ENCODE data around the gene DYNLT4. TPM values are rescaled to one million over a fixed set of nuclear protein-coding genes. Genes with fewer than 3 reads are reported as not detected.
A peak's percentile ranks its signal among the peaks of the same experiment; 100 is the strongest.

The DYNLT4 gene
- total and polyA plus RNA-seq, 2 of the 13 experiments (the other 11 are each of a cell fraction or from before 2014, with no cell fraction given), result 0.77 TPM; not detected in 1

DNA sequence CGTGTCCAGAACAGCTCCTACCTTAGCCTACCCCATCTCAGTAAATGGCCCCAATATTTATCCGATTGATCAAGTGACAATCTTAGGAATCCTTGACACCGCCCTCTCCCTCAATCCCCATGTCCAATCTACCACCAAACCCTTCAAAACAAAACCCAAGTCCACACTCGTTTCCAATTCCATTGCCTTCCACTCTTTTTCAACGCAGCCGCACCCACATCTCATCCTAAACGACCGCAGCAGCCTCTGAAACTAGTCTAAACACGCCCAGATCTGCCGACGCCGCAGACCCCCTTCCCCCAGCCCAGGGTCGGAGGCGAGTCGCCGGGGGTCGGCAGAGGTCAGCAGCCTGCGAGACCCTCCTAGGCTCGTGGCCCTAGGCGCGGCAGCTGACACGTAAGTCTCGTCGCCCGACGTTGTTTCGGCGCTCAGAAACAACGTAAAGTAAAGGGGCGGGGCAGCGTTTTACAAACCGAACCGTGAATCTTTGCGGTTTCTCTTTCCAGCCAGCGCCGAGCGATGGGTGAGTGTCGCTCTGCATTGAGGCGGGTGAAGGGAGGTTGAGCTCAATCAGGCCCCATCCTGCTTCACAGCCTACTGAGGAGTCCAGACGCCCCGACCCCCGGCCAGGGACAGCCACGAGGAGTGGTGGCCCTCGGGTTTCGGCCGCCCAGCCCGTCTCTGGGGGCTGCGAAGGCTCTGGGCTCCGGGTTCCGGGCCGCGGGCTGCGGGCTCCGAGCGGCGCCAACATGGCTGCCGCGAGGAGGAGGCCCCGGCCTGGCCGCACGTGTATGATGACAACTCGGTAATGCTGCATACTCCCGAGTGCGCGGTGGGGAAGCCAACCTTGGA is 31.8 kb downstream of the DYNLT4 start, which contains the start of gene RPS8 (continued):
- 0 out of 4 replicates have a peak, but pooled peaks of 1 of the 2 experiments have one; percentile 11 for TF ChIP-seq EP300 (IDR thresholded peaks at IDR 0.05; ENCODE audit: low read depth in 2 of 2, low read length in 2 of 2)
- 0 out of 2 replicates have a peak, but pooled peaks have one; percentile 31 for TF ChIP-seq EP300 (CRISPR knock-in tag; IDR thresholded peaks at IDR 0.05; ENCODE audit: borderline replicate concordance)
- TF ChIP-seq, protein P1, sequence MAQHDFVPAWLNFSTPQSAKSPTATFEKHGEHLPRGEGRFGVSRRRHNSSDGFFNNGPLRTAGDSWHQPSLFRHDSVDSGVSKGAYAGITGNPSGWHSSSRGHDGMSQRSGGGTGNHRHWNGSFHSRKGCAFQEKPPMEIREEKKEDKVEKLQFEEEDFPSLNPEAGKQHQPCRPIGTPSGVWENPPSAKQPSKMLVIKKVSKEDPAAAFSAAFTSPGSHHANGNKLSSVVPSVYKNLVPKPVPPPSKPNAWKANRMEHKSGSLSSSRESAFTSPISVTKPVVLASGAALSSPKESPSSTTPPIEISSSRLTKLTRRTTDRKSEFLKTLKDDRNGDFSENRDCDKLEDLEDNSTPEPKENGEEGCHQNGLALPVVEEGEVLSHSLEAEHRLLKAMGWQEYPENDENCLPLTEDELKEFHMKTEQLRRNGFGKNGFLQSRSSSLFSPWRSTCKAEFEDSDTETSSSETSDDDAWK (CRISPR knock-in tag; IDR thresholded peaks at IDR 0.05), result no peak
- no peak; the same call in 1 of the 2 replicates for TF ChIP-seq ZNF441 (CRISPR knock-in tag; IDR thresholded peaks at IDR 0.05; ENCODE audit: borderline replicate concordance)
- TF ChIP-seq MZF1 (CRISPR knock-in tag; IDR thresholded peaks at IDR 0.05; ENCODE audit: borderline replicate concordance), result peak; percentile 90; the same call in 1 of the 2 replicates
- TF ChIP-seq NR2F6 (IDR thresholded peaks at IDR 0.05), result peak; percentile 87
- peak; percentile 89 for TF ChIP-seq NR2F6 (CRISPR knock-in tag; IDR thresholded peaks at IDR 0.05)
- TF ChIP-seq JUND (CRISPR knock-in tag; IDR thresholded peaks at IDR 0.05), result peak; percentile 15; the same call in 1 of the 2 replicates
- TF ChIP-seq ZMAT5 (CRISPR knock-in tag; IDR thresholded peaks at IDR 0.05; ENCODE audit: borderline replicate concordance, low read depth), result no peak
- no peak for TF ChIP-seq IKZF4 (CRISPR knock-in tag; IDR thresholded peaks at IDR 0.05; ENCODE audit: borderline replicate concordance, low read depth, not compliant biosample characterization)
- TF ChIP-seq, protein P2, sequence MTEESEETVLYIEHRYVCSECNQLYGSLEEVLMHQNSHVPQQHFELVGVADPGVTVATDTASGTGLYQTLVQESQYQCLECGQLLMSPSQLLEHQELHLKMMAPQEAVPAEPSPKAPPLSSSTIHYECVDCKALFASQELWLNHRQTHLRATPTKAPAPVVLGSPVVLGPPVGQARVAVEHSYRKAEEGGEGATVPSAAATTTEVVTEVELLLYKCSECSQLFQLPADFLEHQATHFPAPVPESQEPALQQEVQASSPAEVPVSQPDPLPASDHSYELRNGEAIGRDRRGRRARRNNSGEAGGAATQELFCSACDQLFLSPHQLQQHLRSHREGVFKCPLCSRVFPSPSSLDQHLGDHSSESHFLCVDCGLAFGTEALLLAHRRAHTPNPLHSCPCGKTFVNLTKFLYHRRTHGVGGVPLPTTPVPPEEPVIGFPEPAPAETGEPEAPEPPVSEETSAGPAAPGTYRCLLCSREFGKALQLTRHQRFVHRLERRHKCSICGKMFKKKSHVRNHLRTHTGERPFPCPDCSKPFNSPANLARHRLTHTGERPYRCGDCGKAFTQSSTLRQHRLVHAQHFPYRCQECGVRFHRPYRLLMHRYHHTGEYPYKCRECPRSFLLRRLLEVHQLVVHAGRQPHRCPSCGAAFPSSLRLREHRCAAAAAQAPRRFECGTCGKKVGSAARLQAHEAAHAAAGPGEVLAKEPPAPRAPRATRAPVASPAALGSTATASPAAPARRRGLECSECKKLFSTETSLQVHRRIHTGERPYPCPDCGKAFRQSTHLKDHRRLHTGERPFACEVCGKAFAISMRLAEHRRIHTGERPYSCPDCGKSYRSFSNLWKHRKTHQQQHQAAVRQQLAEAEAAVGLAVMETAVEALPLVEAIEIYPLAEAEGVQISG (CRISPR knock-in tag; IDR thresholded peaks at IDR 0.05), result peak; percentile 92
- TF ChIP-seq, protein P3, sequence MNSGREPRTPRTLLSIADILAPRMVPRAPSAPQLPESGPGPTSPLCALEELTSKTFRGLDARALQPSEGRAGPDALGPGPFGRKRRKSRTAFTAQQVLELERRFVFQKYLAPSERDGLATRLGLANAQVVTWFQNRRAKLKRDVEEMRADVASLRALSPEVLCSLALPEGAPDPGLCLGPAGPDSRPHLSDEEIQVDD (CRISPR knock-in tag; IDR thresholded peaks at IDR 0.05; ENCODE audit: borderline replicate concordance), result no peak
- TF ChIP-seq SNAPC2 (CRISPR knock-in tag; IDR thresholded peaks at IDR 0.05), result peak; percentile 70; the same call in 1 of the 2 replicates
- TF ChIP-seq ZNF18 (CRISPR knock-in tag; IDR thresholded peaks at IDR 0.05; ENCODE audit: insufficient replicate concordance), result no peak
- no peak for TF ChIP-seq ZNF20 (CRISPR knock-in tag; IDR thresholded peaks at IDR 0.05)
- peak; percentile 51; the same call in 1 of the 2 replicates for TF ChIP-seq FIP1L1 (IDR thresholded peaks at IDR 0.05; ENCODE audit: borderline replicate concordance, insufficient read depth, low read depth, low read length)
- TF ChIP-seq, protein P4, sequence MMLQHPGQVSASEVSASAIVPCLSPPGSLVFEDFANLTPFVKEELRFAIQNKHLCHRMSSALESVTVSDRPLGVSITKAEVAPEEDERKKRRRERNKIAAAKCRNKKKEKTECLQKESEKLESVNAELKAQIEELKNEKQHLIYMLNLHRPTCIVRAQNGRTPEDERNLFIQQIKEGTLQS (CRISPR knock-in tag; IDR thresholded peaks at IDR 0.05), result no peak
- TF ChIP-seq POLR2G (IDR thresholded peaks at IDR 0.05; ENCODE audit: low read depth, low read length), result peak; percentile 100
- peak; percentile 32; the same call in 1 of the 2 replicates for TF ChIP-seq ZNF703 (CRISPR knock-in tag; IDR thresholded peaks at IDR 0.05; ENCODE audit: borderline replicate concordance)
- no peak; the same call in 1 of the 2 replicates for TF ChIP-seq ZNF547 (CRISPR knock-in tag; IDR thresholded peaks at IDR 0.05)
